IMR-90 (cell line): ENCODE results near the gene CATSPER4. TPM values are rescaled to one million over a fixed set of nuclear protein-coding genes. Genes with fewer than 3 reads are reported as not detected.
A peak's percentile ranks its signal among the peaks of the same experiment; 100 is the strongest.

Experiments used
- ATAC-seq: fragments of 200-7000 bp; cut with Tn5 transposase; 2 replicates; pipeline ENCODE4 v1.9.1; 2020; ENCODE audit warnings: low read depth, mild to moderate bottlenecking, moderate library complexity
- BruUV-seq: library from RNA; stranded (reverse); fragments of 400-500 nt; replicated peaks from 2 replicates; lab custom pipeline; 2021; lab: Mats Ljungman, UMichigan
- CTCF ChIA-PET: fragments of 300-600 bp; formaldehyde crosslinking; extraction: SDS; loops from one replicate; lab custom pipeline; 2021; ENCODE audit warnings: antibody characterized with exemption; lab: Yijun Ruan, JAX
- POLR2A ChIA-PET: fragments of 300-600 bp; sonication (Branson Sonifier 250); formaldehyde crosslinking; loops from one replicate; lab custom pipeline; 2022; ENCODE audit warnings: antibody characterized with exemption; ENCODE audit not compliant: unreplicated experiment; lab: Charles Lee
- DNase-seq: peaks from one replicate; pipeline ENCODE4 v3.0.0; 2013
- H2AFZ ChIP-seq: replicated peaks from 2 replicates; pipeline ENCODE3; 2013; ENCODE audit warnings: low read length, mild to moderate bottlenecking; ENCODE audit not compliant: poor library complexity
- H2AK5ac ChIP-seq: 2 replicates; pipeline ENCODE4 v1.6.1; 2013; ENCODE audit warnings: low read depth, low read length, inconsistent platforms
- H2AK9ac ChIP-seq: replicated peaks from 2 replicates; pipeline ENCODE3; 2013; ENCODE audit warnings: mild to moderate bottlenecking, low read depth, low read length, moderate library complexity; ENCODE audit not compliant: poor library complexity
- H2BK120ac ChIP-seq: 2 replicates; pipeline ENCODE4 v1.6.1; 2013; ENCODE audit warnings: low read depth, low read length, inconsistent platforms
- H2BK15ac ChIP-seq: 3 replicates; pipeline ENCODE4 v1.6.1; 2013; ENCODE audit warnings: low read depth, low read length, inconsistent platforms
- H2BK20ac ChIP-seq: 2 replicates; pipeline ENCODE4 v1.6.1; 2013; ENCODE audit warnings: low read depth, mild to moderate bottlenecking, inconsistent platforms, low read length, moderate library complexity
- H2BK5ac ChIP-seq: 2 replicates; pipeline ENCODE4 v1.6.1; 2013; ENCODE audit warnings: mild to moderate bottlenecking, low read depth, low read length, inconsistent platforms; ENCODE audit not compliant: poor library complexity, severe bottlenecking
- H3K14ac ChIP-seq: replicated peaks from 2 replicates; pipeline ENCODE4 v1.6.1; 2013; ENCODE audit warnings: low read depth, low read length, inconsistent platforms
- H3K18ac ChIP-seq: 2 replicates; pipeline ENCODE4 v1.6.1; 2013; ENCODE audit warnings: low read depth, low read length, control low read depth
- H3K23ac ChIP-seq: 2 replicates; pipeline ENCODE4 v1.6.1; 2013; ENCODE audit warnings: low read depth, low read length, inconsistent platforms
- H3K27ac ChIP-seq: 2 replicates; pipeline ENCODE4 v1.5.1; 2013; ENCODE audit warnings: mild to moderate bottlenecking, control low read depth, low read length; ENCODE audit not compliant: insufficient read depth
- H3K27me3 ChIP-seq: 2 replicates; pipeline ENCODE4 v1.6.1; 2013; ENCODE audit warnings: low read length; ENCODE audit not compliant: control insufficient read depth, insufficient read depth
- H3K36me3 ChIP-seq: 2 replicates; pipeline ENCODE4 v1.6.1; 2013; ENCODE audit warnings: low read length, mixed read lengths; ENCODE audit not compliant: control insufficient read depth, insufficient read depth
- H3K4ac ChIP-seq: 2 replicates; pipeline ENCODE4 v1.6.1; 2013; ENCODE audit warnings: low read depth, low read length, inconsistent platforms
- H3K4me1 ChIP-seq: 2 replicates; pipeline ENCODE4 v1.6.1; 2013; ENCODE audit warnings: low read length, mixed read lengths; ENCODE audit not compliant: control insufficient read depth, insufficient read depth
- H3K4me2 ChIP-seq: 2 replicates; pipeline ENCODE4 v1.6.1; 2013; ENCODE audit warnings: low read depth, mild to moderate bottlenecking, control low read depth, low read length, moderate library complexity
- H3K4me3 ChIP-seq: 2 replicates; pipeline ENCODE4 v1.5.1; 2013; ENCODE audit warnings: low read depth, mild to moderate bottlenecking, control low read depth, low read length, moderate library complexity; ENCODE audit not compliant: insufficient read depth
- H3K56ac ChIP-seq: 2 replicates; pipeline ENCODE4 v1.6.1; 2013; ENCODE audit warnings: low read length, inconsistent platforms; ENCODE audit not compliant: insufficient read depth; ENCODE audit errors: extremely low read depth
- H3K79me1 ChIP-seq, 2 experiments: 2 replicates each; pipeline ENCODE4 v1.6.1; 2013; ENCODE audit warnings: low read length in 2 of 2, inconsistent platforms in 1 of 2, low read depth in 1 of 2
- H3K9ac ChIP-seq: 2 replicates; pipeline ENCODE4 v1.6.1; 2013; ENCODE audit warnings: low read depth, low read length, control low read depth
- H3K9me1 ChIP-seq: 2 replicates; pipeline ENCODE4 v1.6.1; 2013; ENCODE audit warnings: low read length, inconsistent platforms; ENCODE audit not compliant: insufficient read depth
- H3K9me3 ChIP-seq: 2 replicates; pipeline ENCODE4 v1.6.1; 2013; ENCODE audit warnings: low read length; ENCODE audit not compliant: control insufficient read depth, insufficient read depth
- H4K20me1 ChIP-seq: 2 replicates; pipeline ENCODE4 v1.6.1; 2013; ENCODE audit warnings: low read length, inconsistent platforms; ENCODE audit not compliant: insufficient read depth
- H4K5ac ChIP-seq: 2 replicates; pipeline ENCODE4 v1.6.1; 2013; ENCODE audit warnings: mild to moderate bottlenecking, low read depth, low read length, control low read depth
- H4K8ac ChIP-seq, 2 experiments: 2 replicates each; pipeline ENCODE4 v1.6.1; 2013; ENCODE audit warnings: low read depth in 2 of 2, low read length in 2 of 2, control low read depth in 1 of 2, inconsistent platforms in 1 of 2
- H4K91ac ChIP-seq: 2 replicates; pipeline ENCODE4 v1.6.1; 2013; ENCODE audit warnings: low read depth, low read length, inconsistent platforms; ENCODE audit not compliant: insufficient read depth
- BHLHE40 ChIP-seq: fragments of 150-350 bp; IDR thresholded peaks from 2 replicates; pipeline ENCODE4 v1.6.1; 2016; ENCODE audit warnings: mild to moderate bottlenecking, low read depth, low read length
- CHD1 ChIP-seq: IDR thresholded peaks from 2 replicates; pipeline ENCODE4 v1.6.1; 2012; ENCODE audit warnings: low read depth, low read length, improper control_type of control experiment
- MAZ ChIP-seq: IDR thresholded peaks from 2 replicates; pipeline ENCODE4 v1.6.1; 2012; ENCODE audit warnings: low read depth, mild to moderate bottlenecking, low read length, improper control_type of control experiment, moderate library complexity, borderline replicate concordance
- NFE2L2 ChIP-seq: fragments of 150-350 bp; IDR thresholded peaks from 2 replicates; pipeline ENCODE4 v1.6.1; 2016; ENCODE audit warnings: low read depth, mild to moderate bottlenecking, low read length
- WGBS, 2 experiments: methylation state at CpG; one replicate each; pipeline versions ENCODE4 v1.1.5 to v1.1.7; 2013; ENCODE audit warnings: missing lambda C conversion rate in 2 of 2; ENCODE audit not compliant: insufficient read length in 1 of 2; ENCODE audit errors: extremely low coverage in 2 of 2; 5-methylcytosine and 5-hydroxymethylcytosine counted together
- dilution Hi-C: fragments of 300-500 bp; cut with HindIII; formaldehyde crosslinking; loops from one replicate; pipeline ENCODE4 v1.14.3; 2018; ENCODE audit warnings: low sequenced_read_pairs; ENCODE audit not compliant: unreplicated experiment
- in situ Hi-C: fragments of 300-500 bp; cut with MboI; formaldehyde crosslinking; loops from 3 replicates; pipeline ENCODE4 v1.14.3; 2019; ENCODE audit warnings: low sequenced_read_pairs, inconsistent platforms, mixed read lengths
- intact Hi-C: fragments of 100-400 bp; cut with micrococcal nuclease; formaldehyde crosslinking; loops from 2 replicates; pipeline ENCODE4 v1.10.0; 2022
- polyA plus RNA-seq, 3 experiments: library from polyadenylated mRNA; depleted of rRNA; stranded (reverse); fragments of >200 nt; gene quantifications; 2 replicates each; pipeline ENCODE4 v1.2.3, GENCODE V29; 2012; ENCODE audit warnings: low replicate concordance in 1 of 3
- total RNA-seq: library from RNA; depleted of rRNA; stranded (reverse); fragments of >200 nt; gene quantifications from 2 replicates; pipeline ENCODE4 v1.2.3, GENCODE V29; 2012
- TF ChIP-seq, protein P1 (sequence below): fragments of 150-350 bp; IDR thresholded peaks from 2 replicates; pipeline ENCODE4 v1.6.1; 2016; ENCODE audit warnings: low read depth, mild to moderate bottlenecking, low read length, moderate library complexity, borderline replicate concordance

The CATSPER4 gene
- total and polyA plus RNA-seq, 2 of the 4 experiments (the other 2 are of a cell fraction) = not detected

DNA sequence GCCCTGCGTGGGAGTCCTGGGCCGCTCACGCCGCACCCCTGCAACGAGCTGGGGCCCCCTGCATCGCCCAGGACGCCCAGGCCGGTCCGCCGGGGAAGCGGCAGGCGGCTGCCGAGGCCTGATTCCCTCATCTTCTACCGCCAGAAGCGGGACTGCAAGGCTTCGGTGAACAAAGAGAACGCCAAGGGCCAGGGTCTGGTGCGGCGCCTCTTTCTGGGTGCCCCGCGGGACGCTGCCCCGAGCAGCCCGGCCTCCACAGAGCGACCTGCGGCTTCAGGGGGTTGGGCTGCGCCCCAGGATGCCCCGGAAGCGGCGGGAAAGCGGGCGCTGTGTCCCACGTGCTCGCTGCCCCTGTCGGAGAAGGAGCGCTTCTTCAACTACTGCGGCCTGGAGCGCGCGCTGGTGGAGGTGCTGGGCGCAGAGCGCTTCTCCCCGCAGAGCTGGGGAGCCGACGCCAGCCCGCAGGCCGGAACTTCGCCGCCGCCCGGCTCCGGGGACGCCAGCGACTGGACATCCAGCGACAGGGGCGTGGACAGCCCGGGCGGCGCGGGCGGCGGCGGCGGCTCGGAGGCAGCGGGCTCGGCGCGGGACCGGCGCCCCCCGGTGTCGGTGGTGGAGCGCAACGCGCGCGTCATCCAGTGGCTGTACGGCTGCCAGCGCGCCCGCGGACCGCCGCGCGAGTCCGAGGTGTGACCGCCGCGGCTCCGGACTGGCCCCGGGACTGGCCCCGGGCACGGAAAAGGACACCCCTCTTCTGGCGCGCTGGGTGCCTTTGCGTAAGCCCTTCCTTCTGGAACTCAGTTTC, 28.8 kb upstream of the CATSPER4 start (continued):
- no peak for TF ChIP-seq NFE2L2

DNA sequence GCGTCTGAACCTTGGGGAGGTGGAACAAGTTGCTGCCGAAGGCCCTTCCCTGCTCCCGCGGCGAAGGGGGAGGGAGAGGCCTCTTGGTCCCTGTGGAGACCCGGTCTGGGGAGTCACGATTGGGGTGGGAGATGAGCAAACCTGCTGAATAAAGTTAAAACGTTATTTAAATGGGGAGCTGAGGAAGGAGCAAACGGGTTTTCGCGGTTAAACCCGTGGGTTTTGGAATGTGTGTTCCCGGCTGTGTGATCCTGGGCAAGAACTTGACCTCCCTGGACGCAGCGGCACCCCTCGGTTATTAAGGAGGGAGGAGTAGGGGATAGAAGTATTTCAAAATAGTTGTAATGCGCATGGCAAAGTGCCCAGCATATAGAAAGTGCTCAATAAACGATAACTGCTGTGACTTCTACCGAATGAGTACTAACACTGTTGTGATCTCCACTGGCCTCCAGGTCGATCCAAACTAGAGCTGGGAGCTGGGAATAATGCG, 28.1 kb upstream of the CATSPER4 start:
- TF ChIP-seq BHLHE40 (no peak), CHD1 (no peak), MAZ (no peak)
- TF ChIP-seq, protein P1, sequence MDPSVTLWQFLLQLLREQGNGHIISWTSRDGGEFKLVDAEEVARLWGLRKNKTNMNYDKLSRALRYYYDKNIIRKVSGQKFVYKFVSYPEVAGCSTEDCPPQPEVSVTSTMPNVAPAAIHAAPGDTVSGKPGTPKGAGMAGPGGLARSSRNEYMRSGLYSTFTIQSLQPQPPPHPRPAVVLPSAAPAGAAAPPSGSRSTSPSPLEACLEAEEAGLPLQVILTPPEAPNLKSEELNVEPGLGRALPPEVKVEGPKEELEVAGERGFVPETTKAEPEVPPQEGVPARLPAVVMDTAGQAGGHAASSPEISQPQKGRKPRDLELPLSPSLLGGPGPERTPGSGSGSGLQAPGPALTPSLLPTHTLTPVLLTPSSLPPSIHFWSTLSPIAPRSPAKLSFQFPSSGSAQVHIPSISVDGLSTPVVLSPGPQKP = no peak
- Histone ChIP-seq H3K23ac (no peak overlapping the region), H4K91ac (no peak overlapping the region), H3K79me1 (no peaks in the 10 kb centered on the region), H3K4me3 (peak overlapping the region; percentile 30), H3K9me1 (no peaks in the 10 kb centered on the region), H2AK5ac (no peak overlapping the region), H2BK120ac (no peak overlapping the region), H2BK5ac (no peak overlapping the region), H3K9me3 (no peaks in the 10 kb centered on the region), H3K18ac (no peak overlapping the region), H3K9ac (no peak overlapping the region), H3K4me1 (peaks cover 4% of the 10 kb centered on the region), H4K8ac (no peak overlapping the region), H4K20me1 (no peaks in the 10 kb centered on the region), H3K4ac (no peak overlapping the region), H3K27ac (no peak overlapping the region), H3K56ac (no peak overlapping the region), H2BK15ac (no peak overlapping the region), H2AFZ (peak overlapping the region; percentile 89), H3K4me2 (peak overlapping the region; percentile 78), H3K36me3 (no peaks in the 10 kb centered on the region), H3K14ac (no peak overlapping the region), H3K27me3 (peaks cover 29% of the 10 kb centered on the region; the same call in 1 of the 2 replicates), H2AK9ac (peak overlapping the region; percentile 58), H2BK20ac (no peak overlapping the region), H4K5ac (no peak overlapping the region)
- DNase-seq (no peak), ATAC-seq (no peak)
- intact Hi-C loops = no loop called here
- in situ Hi-C loops = no loop called here
- BruUV-seq = no TSS peak
- dilution Hi-C loops = no loop called here
- ChIA-PET POLR2A (no interaction called here), CTCF (interaction anchor here (0.6 kb wide), 1 partner anchor 8 kb away, joined by 6 read pairs; no protein-coding TSS in a partner anchor)
- WGBS, 2 experiments = 50% methylated on average over 13 of the region's 21 CpGs; no CpG with 5 or more reads in 1 of the 2 experiments
